Stimulated activated CD4-positive, alpha-beta T cell treated with anti-CD3 and anti-CD28 coated beads, Interleukin-12 subunit alpha, Interleukin-12 subunit beta, amount 100 ng/mL, for 48 hours (primary cell): ENCODE measurements around the gene ARMC2.

Source experiments
- DNase-seq, 3 donors: peaks; one replicate each; pipeline ENCODE4 v3.0.0-alpha.2; 2020; ENCODE audit warnings: low read depth in 2 of 3, low spot score in 1 of 3

Gene ARMC2

GRCh38 chr6:109010705-109011102, 162.5 kb downstream of the ARMC2 start:
- DNase-seq, result no peak

- DNase-seq, result no peak
These were observed 165.6 kb downstream of the ARMC2 start for GRCh38 chr6:109013656-109014305.

GRCh38 chr6:109014606-109015005, 166.4 kb downstream of the ARMC2 start:
- no peak for DNase-seq

GRCh38 chr6:109015176-109015575, 167.0 kb downstream of the ARMC2 start:
- no peak for DNase-seq

- no peak for DNase-seq
These were observed 171.7 kb downstream of the ARMC2 start for GRCh38 chr6:109019911-109020310.

- no peak for DNase-seq
These were observed 173.6 kb downstream of the ARMC2 start for GRCh38 chr6:109021870-109022269.

GRCh38 chr6:109023356-109023925, 175.2 kb downstream of the ARMC2 start:
- no peak for DNase-seq
